Upper lobe of left lung (tissue), 4 donors: ENCODE data around the gene ARIH2.

Experiments
- CTCF ChIP-seq, 6 experiments: fragments of 450-650 bp in 4 of 6; fragments of 200-600 bp in 2 of 6; sonication (generic) in 2 of 6; IDR thresholded peaks; one replicate each; pipeline ENCODE4 v1.5.1; 2016 to 2019; ENCODE audit warnings: antibody characterized with exemption in 6 of 6
- EP300 ChIP-seq, 4 donors: sonication (generic); formaldehyde crosslinking; IDR thresholded peaks; one replicate each; pipeline ENCODE4 v1.5.1; 2017; ENCODE audit warnings: antibody characterized with exemption in 4 of 4, control low read depth in 2 of 4
- POLR2A ChIP-seq, 4 donors: fragments of 450-650 bp; IDR thresholded peaks; one replicate each; pipeline ENCODE4 v1.5.1; 2016 to 2017; ENCODE audit warnings: antibody characterized with exemption in 4 of 4, mild to moderate bottlenecking in 2 of 4
- POLR2AphosphoS5 ChIP-seq, 2 donors: sonication (generic); formaldehyde crosslinking; IDR thresholded peaks; one replicate each; pipeline ENCODE4 v1.5.1; 2017; ENCODE audit warnings: antibody characterized with exemption in 2 of 2

DNA sequence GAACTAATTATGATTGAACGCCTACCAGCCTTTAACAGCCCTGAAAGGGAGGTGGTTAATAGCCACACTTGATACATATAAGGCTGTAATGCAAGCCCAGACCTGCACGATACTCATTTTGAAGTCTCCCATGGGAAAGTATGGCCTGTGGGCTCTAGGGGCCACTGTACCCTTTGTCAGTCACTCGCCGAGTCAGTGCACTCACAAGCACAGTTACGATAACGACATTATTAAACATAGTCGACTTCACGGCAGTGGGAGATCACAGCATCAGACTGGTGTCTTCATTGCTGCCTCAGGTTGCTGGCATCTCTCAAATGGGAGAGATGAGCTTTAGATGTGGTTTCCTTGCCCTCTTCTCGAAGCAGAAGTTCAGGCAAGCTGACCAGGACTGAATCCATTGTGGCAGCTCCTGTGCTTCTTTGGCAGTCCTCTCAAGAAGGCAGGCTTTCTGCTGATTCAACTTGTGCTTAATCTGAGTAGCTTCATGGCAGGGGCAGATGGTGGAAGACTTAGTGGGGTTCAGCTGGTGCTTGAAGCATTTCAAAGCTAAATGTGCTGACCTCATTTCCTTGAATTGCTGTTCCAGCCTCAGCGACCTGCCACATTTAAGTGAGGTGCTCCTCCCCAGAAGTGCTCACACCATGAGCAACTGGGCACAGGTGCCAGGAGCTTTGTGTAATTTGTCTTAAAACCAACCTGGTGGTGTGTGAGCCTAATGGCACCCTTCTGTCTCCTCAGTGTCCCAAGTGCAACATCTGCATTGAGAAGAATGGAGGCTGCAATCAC is 55.6 kb downstream of the ARIH2 start:
- TF ChIP-seq CTCF (IDR thresholded peaks at IDR 0.05) (no peak), POLR2AphosphoS5 (IDR thresholded peaks at IDR 0.05) (no peak), POLR2A (IDR thresholded peaks at IDR 0.05) (no peak), EP300 (IDR thresholded peaks at IDR 0.05) (no peak)
